ENCODE results near the gene NAV3.

GRCh38 chr12:77915071-77915600, 84.4 kb downstream of the NAV3 start:
- no peak for TF ChIP-seq CTCF (IDR thresholded peaks at IDR 0.05)
- TF ChIP-seq EZH2 (IDR thresholded peaks at IDR 0.05; ENCODE audit: borderline replicate concordance, insufficient read depth, low read depth, low read length, poor library complexity, severe bottlenecking): no peak
